K562 (cell line): Measurements from ENCODE around the gene MICAL2. TPM values are rescaled to one million over a fixed set of nuclear protein-coding genes. Genes with fewer than 3 reads are reported as not detected.

Experiments used
- BCLAF1 ChIP-seq, 2 experiments: fragments of 450-650 bp in 1 of 2; IDR thresholded peaks; 2 replicates each; pipeline ENCODE4 v1.6.1; 2011 to 2017; ENCODE audit warnings: low read depth in 2 of 2, antibody characterized with exemption in 1 of 2, borderline replicate concordance in 1 of 2, low read length in 1 of 2, mild to moderate bottlenecking in 1 of 2, mixed read lengths in 1 of 2; ENCODE audit not compliant: control insufficient read depth in 1 of 2
- FOXK2 ChIP-seq, 2 experiments: fragments of 450-650 bp; IDR thresholded peaks in 1 of 2; conservative IDR thresholded peaks in 1 of 2; 2 replicates each; pipeline ENCODE4 v1.6.1; 2016; ENCODE audit warnings: low read depth in 2 of 2, mild to moderate bottlenecking in 1 of 2
- FOXP1 ChIP-seq: sonication (generic); formaldehyde crosslinking; IDR thresholded peaks from 2 replicates; pipeline ENCODE4 v1.8.0; 2022; ENCODE audit warnings: mild to moderate bottlenecking, missing genetic modification reagents
- HMG20B ChIP-seq: fragments of 250-450 bp; sonication (Bioruptor Pico); IDR thresholded peaks from 2 replicates; pipeline ENCODE4 v1.5.0; 2021; ENCODE audit warnings: mild to moderate bottlenecking
- HNRNPK ChIP-seq: fragments of 200-400 bp; formaldehyde crosslinking; IDR thresholded peaks from one replicate; pipeline ENCODE4 v1.6.1; 2018; ENCODE audit warnings: mild to moderate bottlenecking, low read depth, low read length; ENCODE audit not compliant: poor library complexity, severe bottlenecking
- MEF2D ChIP-seq: conservative IDR thresholded peaks from 2 replicates; pipeline ENCODE4 v1.6.1; 2016; ENCODE audit warnings: low read depth, missing genetic modification characterization, missing compliant biosample characterization
- PHF21A ChIP-seq: fragments of 450-650 bp; IDR thresholded peaks from 2 replicates; pipeline ENCODE4 v1.6.1; 2017; ENCODE audit warnings: low read depth, borderline replicate concordance
- POLR2B ChIP-seq: fragments of 450-650 bp; IDR thresholded peaks from 2 replicates; pipeline ENCODE4 v1.6.1; 2018; ENCODE audit warnings: low read depth; ENCODE audit not compliant: partially characterized antibody
- PRDM10 ChIP-seq: fragments of 450-650 bp; IDR thresholded peaks from 2 replicates; pipeline ENCODE4 v1.6.1; 2018; ENCODE audit not compliant: partially characterized antibody
- ZNF175 ChIP-seq: fragments of 200-800 bp; sonication (Bioruptor generic); IDR thresholded peaks from 2 replicates; pipeline ENCODE4 v1.6.1; 2016; ENCODE audit warnings: low read depth, mild to moderate bottlenecking, missing genetic modification characterization, missing compliant biosample characterization
- ZNF444 ChIP-seq: fragments of 250-450 bp; sonication (Bioruptor Pico); IDR thresholded peaks from 2 replicates; pipeline ENCODE4 v1.4.0; 2020; ENCODE audit warnings: mild to moderate bottlenecking, moderate library complexity
- ZNF57 ChIP-seq: fragments of 450-650 bp; formaldehyde crosslinking; IDR thresholded peaks from 2 replicates; pipeline ENCODE4 v1.4.0; 2020; ENCODE audit warnings: mild to moderate bottlenecking, moderate library complexity
- ZNF764 ChIP-seq: fragments of 250-450 bp; sonication (Bioruptor Pico); IDR thresholded peaks from 2 replicates; pipeline ENCODE4 v1.4.0; 2020; ENCODE audit warnings: low read depth, mild to moderate bottlenecking, moderate library complexity
- polyA plus RNA-seq, 8 experiments: library from polyadenylated mRNA; depleted of rRNA in 4 of 8; stranded (reverse) in 5 of 8; unstranded in 3 of 8; fragments of >200 nt; fragmentation: Nextera tagmentation in 2 of 8; fragmentation: Illumina TruSeq in 1 of 8; extraction: Ambion mirVana in 2 of 8; extraction: Trizol in 1 of 8; gene quantifications; 2 replicates each; pipeline versions ENCODE4 v1.2.1 to v1.2.3, GENCODE V29; 2011 to 2014; ENCODE audit warnings: inconsistent platforms in 1 of 8, missing spikeins in 1 of 8
- total RNA-seq, 7 experiments: library from RNA; depleted of rRNA in 6 of 7; stranded (reverse); fragments of >200 nt in 6 of 7; fragmentation: Illumina TruSeq in 2 of 7; extraction: Trizol in 2 of 7; gene quantifications; 2 replicates each; pipeline versions ENCODE4 v1.2.1 to v1.2.3, GENCODE V29; 2011 to 2021; ENCODE audit warnings: low replicate concordance in 1 of 7

Gene MICAL2
- total and polyA plus RNA-seq, 9 of the 15 experiments (the other 6 are each of a cell fraction or from before 2014, with no cell fraction given): 4.7 to 64.2 (median 33.6) TPM

GRCh38 chr11:12111549-12112520 lies 1.4 kb downstream of the MICAL2 start (continued):
- TF ChIP-seq HNRNPK (no peak), HMG20B (CRISPR knock-in tag) (no peak), BCLAF1 (IDR thresholded peaks at IDR 0.05; ENCODE audit: borderline replicate concordance in 1 of 2, control insufficient read depth in 1 of 2, low read depth in 2 of 2, low read length in 1 of 2) (no peak), ZNF175 (no peak), ZNF57 (CRISPR knock-in tag) (no peak), ZNF444 (no peak), PHF21A (0 out of 2 replicates have a peak, but pooled peaks have one; percentile 19), FOXK2 (conservative IDR thresholded peaks at IDR 0.05 in 1 of 2, IDR thresholded peaks at IDR 0.05 in 1 of 2; ENCODE audit: low read depth in 2 of 2) (peak in 1 of 2 experiments; percentile 41; a peak in 1 of 4 replicates), PRDM10 (peak; percentile 93), MEF2D (no peak), FOXP1 (CRISPR knock-in tag) (no peak), POLR2B (no peak), ZNF764 (CRISPR knock-in tag) (no peak)
